ENCODE data around the gene CLEC20A. TPM values are rescaled to one million over a fixed set of nuclear protein-coding genes. Genes with fewer than 3 reads are reported as not detected.

CLEC20A gene
- total RNA-seq, 1 donor, result not detected

DNA sequence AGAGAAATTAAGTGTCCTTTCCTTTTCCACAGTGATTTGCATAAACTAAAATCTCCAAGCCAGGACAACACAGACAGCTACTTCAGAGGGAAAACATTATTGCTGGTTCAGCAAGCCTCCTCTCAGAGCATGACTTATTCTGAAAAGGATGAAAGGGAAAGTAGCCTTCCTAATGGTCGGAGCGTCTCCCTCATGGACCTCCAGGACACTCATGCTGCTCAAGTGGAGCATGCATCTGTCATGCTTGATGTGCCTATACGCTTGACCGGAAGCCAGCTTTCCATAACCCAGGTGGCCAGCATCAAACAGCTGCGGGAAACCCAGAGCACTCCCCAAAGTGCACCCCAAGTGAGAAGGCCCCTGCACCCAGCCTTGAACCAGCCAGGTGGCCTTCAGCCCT is 39.1 kb downstream of the CLEC20A start:
- TF ChIP-seq, protein P1, sequence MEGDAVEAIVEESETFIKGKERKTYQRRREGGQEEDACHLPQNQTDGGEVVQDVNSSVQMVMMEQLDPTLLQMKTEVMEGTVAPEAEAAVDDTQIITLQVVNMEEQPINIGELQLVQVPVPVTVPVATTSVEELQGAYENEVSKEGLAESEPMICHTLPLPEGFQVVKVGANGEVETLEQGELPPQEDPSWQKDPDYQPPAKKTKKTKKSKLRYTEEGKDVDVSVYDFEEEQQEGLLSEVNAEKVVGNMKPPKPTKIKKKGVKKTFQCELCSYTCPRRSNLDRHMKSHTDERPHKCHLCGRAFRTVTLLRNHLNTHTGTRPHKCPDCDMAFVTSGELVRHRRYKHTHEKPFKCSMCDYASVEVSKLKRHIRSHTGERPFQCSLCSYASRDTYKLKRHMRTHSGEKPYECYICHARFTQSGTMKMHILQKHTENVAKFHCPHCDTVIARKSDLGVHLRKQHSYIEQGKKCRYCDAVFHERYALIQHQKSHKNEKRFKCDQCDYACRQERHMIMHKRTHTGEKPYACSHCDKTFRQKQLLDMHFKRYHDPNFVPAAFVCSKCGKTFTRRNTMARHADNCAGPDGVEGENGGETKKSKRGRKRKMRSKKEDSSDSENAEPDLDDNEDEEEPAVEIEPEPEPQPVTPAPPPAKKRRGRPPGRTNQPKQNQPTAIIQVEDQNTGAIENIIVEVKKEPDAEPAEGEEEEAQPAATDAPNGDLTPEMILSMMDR (IDR thresholded peaks at IDR 0.05; ENCODE audit: insufficient read depth, low read length), result no peak

DNA sequence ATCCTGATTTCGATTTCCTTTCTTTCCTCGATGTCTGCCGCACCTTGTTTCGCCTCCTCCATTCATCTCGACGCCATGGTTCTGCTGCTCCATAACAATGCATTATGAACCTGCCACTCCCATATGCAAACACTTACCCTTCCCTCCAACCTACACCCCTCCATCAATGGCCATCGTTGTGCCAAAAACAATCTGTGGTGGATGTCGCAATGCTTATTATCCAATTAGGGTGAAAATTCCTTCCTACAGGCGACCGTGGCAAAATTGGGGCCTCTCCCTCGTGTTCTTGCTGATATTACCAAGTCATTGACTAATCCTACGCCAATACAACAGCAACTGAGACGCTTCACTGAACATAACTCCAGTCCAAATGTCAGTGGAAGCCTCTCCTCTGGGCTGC is 40.3 kb downstream of the CLEC20A start:
- H3K4me3 ChIP-seq (ENCODE audit: low read depth, low read length), result no peak overlapping the region
- no peak for DNase-seq (ENCODE audit: low read depth)
- TF ChIP-seq, protein P1 (IDR thresholded peaks at IDR 0.05; ENCODE audit: insufficient read depth, low read length), result no peak

More for the DNA sequence above, 39.1 kb downstream of the CLEC20A start:
- no peak for DNase-seq (ENCODE audit: low read depth)
- no peak overlapping the region for H3K4me3 ChIP-seq (ENCODE audit: low read depth, low read length)

DNA sequence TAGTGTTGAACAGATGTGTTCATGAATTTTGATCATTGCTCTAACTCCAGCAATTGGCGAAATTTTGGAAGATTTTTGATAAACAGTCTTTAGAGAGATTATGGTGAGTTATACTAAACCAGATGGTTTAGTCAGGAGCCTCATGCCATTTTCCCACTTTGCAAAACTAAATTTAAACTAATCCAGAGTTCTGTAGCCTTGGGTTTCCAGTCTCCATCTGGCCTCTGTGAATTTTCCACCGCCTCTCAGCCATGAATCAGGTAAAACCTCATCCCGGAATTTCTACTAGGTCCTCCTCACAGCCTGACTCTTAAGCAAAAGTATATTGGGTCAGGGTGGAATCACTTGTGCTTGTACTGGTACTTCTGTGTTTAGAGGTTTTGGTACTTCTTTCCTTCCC is 44.8 kb downstream of the CLEC20A start:
- no peak for DNase-seq (ENCODE audit: low read depth)
- H3K4me3 ChIP-seq (ENCODE audit: low read depth, low read length), result no peak overlapping the region
- TF ChIP-seq, protein P1 (IDR thresholded peaks at IDR 0.05; ENCODE audit: insufficient read depth, low read length), result no peak

DNA sequence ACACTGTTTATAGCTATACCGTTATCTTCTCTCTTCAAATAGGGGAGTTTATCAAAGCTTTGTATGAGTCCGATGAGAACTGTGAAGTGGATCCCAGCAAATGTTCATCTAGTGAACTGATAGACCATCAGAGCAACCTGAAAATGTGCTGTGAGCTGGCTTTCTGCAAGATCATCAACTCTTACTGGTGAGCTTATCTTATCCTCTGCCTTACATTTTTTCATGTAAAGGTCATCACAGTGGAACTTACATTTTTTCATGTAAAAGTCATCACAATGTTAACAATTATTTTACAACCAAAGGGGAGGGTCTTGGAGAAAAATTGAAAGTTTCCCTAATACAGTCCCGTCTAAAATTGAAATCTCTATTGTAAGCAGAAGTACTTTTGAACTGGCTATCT is 45.2 kb downstream of the CLEC20A start:
- TF ChIP-seq, protein P1 (IDR thresholded peaks at IDR 0.05; ENCODE audit: insufficient read depth, low read length), result no peak
- H3K4me3 ChIP-seq (ENCODE audit: low read depth, low read length), result no peak overlapping the region
- peak; percentile 54 for DNase-seq (ENCODE audit: low read depth)

DNA sequence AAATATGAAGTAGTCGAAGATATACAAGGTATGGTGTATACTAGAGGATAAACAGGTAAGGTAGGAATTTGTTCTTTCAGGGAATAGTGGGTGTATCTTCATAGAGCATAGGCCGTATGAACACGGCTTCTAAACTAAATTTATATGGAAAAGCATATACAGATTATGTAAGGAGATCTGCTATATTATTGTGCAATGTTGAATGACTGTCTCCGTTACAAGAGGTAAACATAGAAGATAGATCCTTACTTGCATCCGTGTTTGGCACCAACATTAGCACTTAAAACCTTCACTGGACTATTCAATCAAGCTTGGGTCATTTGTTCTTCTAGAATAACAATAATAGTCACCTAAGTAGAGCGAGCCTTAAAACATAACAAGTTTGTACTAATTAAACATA is 45.9 kb downstream of the CLEC20A start:
- DNase-seq (ENCODE audit: low read depth), result no peak
- TF ChIP-seq, protein P1 (IDR thresholded peaks at IDR 0.05; ENCODE audit: insufficient read depth, low read length), result no peak
- H3K4me3 ChIP-seq (ENCODE audit: low read depth, low read length), result no peak overlapping the region

DNA sequence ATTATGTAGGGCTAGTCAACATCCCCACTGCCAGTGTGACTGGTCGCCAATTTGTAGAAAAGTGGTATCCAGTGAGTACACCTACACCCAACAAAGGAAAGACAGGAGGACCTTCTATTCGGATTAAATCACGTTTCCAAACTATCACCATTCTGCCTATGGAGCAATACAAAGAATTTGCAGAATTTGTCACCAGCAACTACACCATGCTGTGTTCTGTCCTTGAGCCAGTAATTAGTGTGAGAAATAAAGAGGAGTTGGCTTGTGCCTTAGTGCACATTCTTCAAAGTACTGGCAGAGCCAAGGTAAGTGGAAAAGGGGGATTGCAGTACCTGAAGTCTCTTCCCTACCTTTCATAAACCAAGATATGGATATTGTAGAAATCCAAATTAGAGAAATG is 53.8 kb downstream of the CLEC20A start:
- DNase-seq (ENCODE audit: low read depth), result no peak
- TF ChIP-seq, protein P1 (IDR thresholded peaks at IDR 0.05; ENCODE audit: insufficient read depth, low read length), result no peak
- H3K4me3 ChIP-seq (ENCODE audit: low read depth, low read length), result no peak overlapping the region

DNA sequence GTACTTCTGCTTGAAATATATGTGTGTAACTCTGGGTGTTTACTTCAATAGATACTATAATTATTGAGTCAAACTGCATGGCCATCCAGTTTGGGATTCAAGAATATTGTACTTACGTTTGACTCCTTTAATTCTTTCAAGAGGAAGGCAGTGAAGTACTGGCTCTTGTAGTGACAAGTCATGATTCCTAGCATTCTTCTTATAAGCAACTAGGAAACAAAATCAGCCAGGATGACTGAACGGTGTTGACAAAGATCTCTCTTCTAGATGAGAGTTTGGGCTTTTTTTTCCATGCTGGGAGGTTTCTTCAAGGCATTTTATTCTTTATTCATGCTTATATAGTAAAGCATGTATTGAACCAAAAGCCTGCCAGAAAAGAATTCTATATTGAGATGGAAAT is 58.3 kb downstream of the CLEC20A start:
- H3K4me3 ChIP-seq (ENCODE audit: low read depth, low read length), result no peak overlapping the region
- TF ChIP-seq, protein P1 (IDR thresholded peaks at IDR 0.05; ENCODE audit: insufficient read depth, low read length), result no peak
- no peak for DNase-seq (ENCODE audit: low read depth)

Data from fibroblast of the aortic adventitia (primary cell).